C4-2B (cell line): ENCODE measurements around the gene RASA2.
A peak's percentile ranks its signal among the peaks of the same experiment; 100 is the strongest.

ENCODE experiments used
- H3K27ac ChIP-seq: fragments of 450-650 bp; 2 replicates; pipeline ENCODE4 v1.5.1; 2017
- CTCF ChIP-seq: fragments of 450-650 bp; conservative IDR thresholded peaks from 2 replicates; pipeline ENCODE4 v1.5.1; 2017; ENCODE audit warnings: mild to moderate bottlenecking
- ZFX ChIP-seq: fragments of 450-650 bp; IDR thresholded peaks from 2 replicates; pipeline ENCODE4 v1.6.1; 2017

Gene RASA2

GRCh38 chr3:141632779-141633374 is 146.1 kb downstream of the RASA2 start:
- no peak overlapping the region for H3K27ac ChIP-seq
- TF ChIP-seq ZFX (no peak), CTCF (no peak)

GRCh38 chr3:141642215-141642614 is 155.4 kb downstream of the RASA2 start:
- no peak overlapping the region for H3K27ac ChIP-seq
- TF ChIP-seq CTCF (no peak), ZFX (no peak)

DNA sequence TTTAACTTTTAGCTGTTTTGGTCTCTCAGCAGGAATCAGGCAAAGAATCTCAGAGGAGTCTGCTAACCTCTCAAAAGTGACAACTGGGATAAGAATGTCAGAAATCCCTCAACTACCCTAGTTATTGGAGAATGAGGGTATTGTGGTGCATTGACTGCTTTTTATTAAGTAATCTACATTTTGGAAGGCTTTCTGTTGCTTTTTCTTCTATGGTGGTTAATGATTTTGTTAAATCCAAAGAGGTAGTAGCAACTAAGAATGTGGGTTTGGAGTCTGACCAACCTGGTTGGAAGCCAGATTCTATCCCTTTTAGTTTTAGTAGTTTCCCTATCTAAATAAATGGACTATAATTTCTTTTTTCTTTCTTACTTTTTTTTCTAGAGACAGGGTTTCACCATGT is 156.6 kb downstream of the RASA2 start:
- H3K27ac ChIP-seq, result no peak overlapping the region
- no peak for TF ChIP-seq ZFX
- no peak for TF ChIP-seq CTCF

GRCh38 chr3:141643796-141644195 is 157.0 kb downstream of the RASA2 start:
- H3K27ac ChIP-seq, result no peak overlapping the region
- TF ChIP-seq CTCF, result no peak
- TF ChIP-seq ZFX, result no peak

GRCh38 chr3:141644931-141645330 is 158.1 kb downstream of the RASA2 start:
- H3K27ac ChIP-seq, result peak overlapping the region; percentile 7; the same call in 1 of the 2 replicates
- no peak for TF ChIP-seq ZFX
- TF ChIP-seq CTCF, result peak; percentile 94

- no peak overlapping the region for H3K27ac ChIP-seq
- no peak for TF ChIP-seq CTCF
- TF ChIP-seq ZFX, result no peak
Measured at GRCh38 chr3:141646760-141647561, 160.1 kb downstream of the RASA2 start.

- TF ChIP-seq ZFX, result no peak
- no peak for TF ChIP-seq CTCF
- no peak overlapping the region for H3K27ac ChIP-seq
Measured at GRCh38 chr3:141647562-141647915, 160.7 kb downstream of the RASA2 start.
